ENCODE data around the gene TACC3.

- no peak for TF ChIP-seq CTCF (IDR thresholded peaks at IDR 0.05)
- TF ChIP-seq POLR2AphosphoS5 (IDR thresholded peaks at IDR 0.05) = no peak
Observed at GRCh38 chr4:1760521-1761071, 39.3 kb downstream of the TACC3 start.
